Breast epithelium (tissue), 4 donors: ENCODE data around the gene LYPD3. TPM values are rescaled to one million over a fixed set of nuclear protein-coding genes. Genes with fewer than 3 reads are reported as not detected.
"Not testable (repeated sequence)": the region's sequence is repeated elsewhere in the genome, so short reads cannot be mapped to it uniquely, and the experiment has no call there.

ENCODE experiments used
- DNase-seq, 2 donors: peaks; one replicate each; pipeline ENCODE4 v3.0.0-alpha.2; 2019; ENCODE audit warnings: low spot score in 2 of 2
- H3K27ac ChIP-seq, 2 donors: fragments of 200-600 bp; sonication (generic) in 1 of 2; one replicate each; pipeline ENCODE4 v1.5.1; 2016 to 2019; ENCODE audit warnings: mild to moderate bottlenecking in 1 of 2
- H3K27me3 ChIP-seq, 2 donors: fragments of 200-600 bp; sonication (generic) in 1 of 2; one replicate each; pipeline versions ENCODE4 v1.5.1 to v1.6.0; 2017 to 2019; ENCODE audit warnings: control low read depth in 1 of 2, mild to moderate bottlenecking in 1 of 2
- H3K36me3 ChIP-seq: fragments of 200-600 bp; one replicate; pipeline ENCODE4 v1.5.1; 2019
- H3K4me1 ChIP-seq, 2 donors: fragments of 200-600 bp; sonication (generic); one replicate each; pipeline ENCODE4 v1.5.1; 2016 to 2019; ENCODE audit warnings: control low read depth in 1 of 2
- H3K4me3 ChIP-seq, 3 donors: fragments of 200-600 bp; sonication (generic); 1 replicate in 2 of 3; 2 replicates in 1 of 3; pipeline ENCODE4 v1.5.1; 2016 to 2019; ENCODE audit warnings: mild to moderate bottlenecking in 3 of 3, moderate library complexity in 2 of 3
- H3K9me3 ChIP-seq, 2 donors: fragments of 200-600 bp; sonication (generic) in 1 of 2; one replicate each; pipeline ENCODE4 v1.5.1; 2016 to 2019; ENCODE audit warnings: control low read depth in 1 of 2
- CTCF ChIP-seq, 3 donors: fragments of 450-650 bp; IDR thresholded peaks; one replicate each; pipeline ENCODE4 v1.5.1; 2016 to 2017; ENCODE audit warnings: antibody characterized with exemption in 3 of 3, mild to moderate bottlenecking in 3 of 3, moderate library complexity in 3 of 3
- POLR2A ChIP-seq: fragments of 450-650 bp; IDR thresholded peaks from one replicate; pipeline ENCODE4 v1.6.1; 2016; ENCODE audit warnings: antibody characterized with exemption, mild to moderate bottlenecking, moderate library complexity
- POLR2AphosphoS5 ChIP-seq, 3 donors: sonication (generic); formaldehyde crosslinking; IDR thresholded peaks; one replicate each; pipeline ENCODE4 v1.6.1; 2017; ENCODE audit warnings: antibody characterized with exemption in 3 of 3
- intact Hi-C: fragments of 100-400 bp; cut with DNase I; formaldehyde crosslinking; loops from one replicate; pipeline ENCODE4 v1.15.1; 2023; ENCODE audit warnings: low total_unique reads
- total RNA-seq, 3 donors: library from RNA; depleted of rRNA; stranded (reverse); fragments of >200 nt; gene quantifications; one replicate each; pipeline ENCODE4 v1.1.0, GENCODE V29; 2016

Gene LYPD3
- total RNA-seq, 3 donors from 2014 or later = 5.2 to 17.6 TPM; not detected in 1

- H3K27ac ChIP-seq = no peak overlapping the region
- TF ChIP-seq POLR2AphosphoS5 (IDR thresholded peaks at IDR 0.05) (no peak), POLR2A (no peak)
- intact Hi-C loops = no loop called here
Observed at GRCh38 chr19:43441716-43442115, 23.7 kb downstream of the LYPD3 start.

DNA sequence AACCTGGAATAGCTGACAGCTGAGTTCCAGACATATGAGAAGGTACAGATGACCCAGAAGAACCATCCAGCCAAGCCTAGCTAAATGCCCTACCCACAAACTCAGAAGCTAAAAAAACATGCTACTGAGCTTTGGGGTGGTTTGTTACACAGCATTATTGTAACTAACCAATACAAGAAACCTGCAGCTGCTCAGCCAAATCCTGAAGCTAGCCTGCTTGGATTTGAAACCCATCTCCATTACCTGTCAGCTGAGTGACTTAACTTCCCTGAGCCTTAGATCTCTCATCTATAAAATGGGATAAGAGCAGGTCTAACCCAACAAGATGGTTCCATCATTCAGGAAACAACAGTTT lies 25.7 kb downstream of the LYPD3 start:
- Histone ChIP-seq H3K27ac (no peak overlapping the region), H3K4me3 (no peak overlapping the region), H3K27me3 (no peaks in the 10 kb centered on the region), H3K4me1 (peaks cover 0 to 4% of the 10 kb centered on the region in 2 donors), H3K36me3 (no peaks in the 10 kb centered on the region), H3K9me3 (no peaks in the 10 kb centered on the region)
- intact Hi-C loops = no loop called here
- TF ChIP-seq POLR2A = no peak
- TF ChIP-seq POLR2AphosphoS5 (IDR thresholded peaks at IDR 0.05) = no peak
- no peak for TF ChIP-seq CTCF (IDR thresholded peaks at IDR 0.05)
- no peak for DNase-seq

More at GRCh38 chr19:43441716-43442115, 23.7 kb downstream of the LYPD3 start:
- Histone ChIP-seq H3K9me3 (no peaks in the 10 kb centered on the region), H3K4me1 (peaks cover 0 to 4% of the 10 kb centered on the region in 2 donors), H3K27me3 (no peaks in the 10 kb centered on the region), H3K36me3 (no peaks in the 10 kb centered on the region), H3K4me3 (no peak overlapping the region)
- no peak for DNase-seq

- H3K36me3 ChIP-seq = no peaks in the 10 kb centered on the region
- H3K4me3 ChIP-seq = no peak overlapping the region
- intact Hi-C loops = no loop called here
- H3K27me3 ChIP-seq = no peaks in the 10 kb centered on the region
- no peak for DNase-seq
- peak overlapping the region in 1 of 2 donors; percentile 0 for H3K27ac ChIP-seq
- H3K9me3 ChIP-seq = no peaks in the 10 kb centered on the region
- TF ChIP-seq POLR2AphosphoS5 (IDR thresholded peaks at IDR 0.05) (no peak), CTCF (IDR thresholded peaks at IDR 0.05) (no peak)
- peaks cover 0 to 4% of the 10 kb centered on the region in 2 donors for H3K4me1 ChIP-seq
Observed at GRCh38 chr19:43439032-43439708, 26.2 kb downstream of the LYPD3 start.

DNA sequence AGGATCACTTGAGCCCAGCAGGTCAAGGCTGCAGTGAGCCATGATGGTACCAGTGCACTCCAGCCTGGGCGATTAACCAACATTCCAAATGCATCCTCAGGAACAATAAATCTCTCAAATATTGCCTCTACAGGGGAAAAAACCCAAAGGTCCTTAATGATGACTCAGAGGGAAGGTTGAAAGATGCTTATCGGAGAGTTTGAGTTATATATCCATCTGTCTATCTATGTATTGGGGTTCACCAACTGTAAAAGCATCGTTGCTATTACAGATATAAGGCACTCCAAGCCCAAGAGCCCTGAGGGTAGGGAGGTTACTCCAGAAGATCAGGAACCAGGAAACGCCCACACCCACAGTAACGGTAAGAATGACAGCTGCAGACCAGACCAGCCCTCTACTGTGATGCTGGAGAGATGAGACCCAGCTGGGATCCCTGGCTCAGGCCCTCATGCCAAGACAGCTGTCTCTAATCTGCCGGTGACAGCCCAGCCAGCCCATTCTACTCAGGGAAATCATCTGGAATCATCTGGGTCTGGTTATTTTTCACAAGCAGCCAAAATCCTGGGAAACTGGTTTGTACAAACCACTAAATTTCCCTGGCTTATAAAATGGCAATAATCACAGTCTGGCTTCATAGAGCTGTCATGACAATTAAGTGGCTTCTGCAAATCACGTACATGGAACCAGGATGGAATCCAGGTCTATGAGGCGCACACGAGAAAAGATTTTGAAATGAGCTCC lies 26.9 kb downstream of the LYPD3 start:
- TF ChIP-seq CTCF (IDR thresholded peaks at IDR 0.05) (no peak), POLR2AphosphoS5 (IDR thresholded peaks at IDR 0.05) (no peak), POLR2A (no peak)
- Histone ChIP-seq H3K4me1 (peaks cover 0 to 4% of the 10 kb centered on the region in 2 donors), H3K27me3 (no peaks in the 10 kb centered on the region), H3K36me3 (no peaks in the 10 kb centered on the region), H3K4me3 (no peak overlapping the region), H3K9me3 (no peaks in the 10 kb centered on the region), H3K27ac (peak overlapping the region in 1 of 2 donors; percentile 0)
- DNase-seq = no peak
- intact Hi-C loops = no loop called here

DNA sequence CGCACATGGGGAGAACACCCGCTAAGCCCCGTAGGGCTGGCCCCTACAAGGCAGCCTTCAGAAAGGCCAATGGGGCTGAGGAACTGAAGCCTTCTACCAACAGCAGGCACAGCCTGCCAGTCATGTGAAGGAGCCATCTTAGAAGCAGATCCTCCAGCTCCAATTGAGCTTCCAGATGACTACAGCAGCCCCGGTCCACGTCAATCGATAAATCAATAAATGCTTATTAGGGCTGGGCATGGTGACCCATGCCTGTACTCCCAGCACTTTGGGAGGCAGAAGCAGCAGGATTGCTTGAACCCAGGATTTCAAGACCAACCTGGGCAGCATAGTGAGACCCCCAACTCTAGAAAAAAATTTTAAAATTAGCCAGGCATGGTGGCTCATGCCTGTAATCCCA lies 27.7 kb downstream of the LYPD3 start:
- DNase-seq = no peak
- Histone ChIP-seq H3K27ac (no peak overlapping the region), H3K4me1 (peaks cover 0 to 4% of the 10 kb centered on the region in 2 donors), H3K4me3 (no peak overlapping the region), H3K27me3 (no peaks in the 10 kb centered on the region), H3K9me3 (no peaks in the 10 kb centered on the region), H3K36me3 (no peaks in the 10 kb centered on the region)
- intact Hi-C loops = no loop called here
- TF ChIP-seq CTCF (IDR thresholded peaks at IDR 0.05) = no peak
- TF ChIP-seq POLR2A = no peak
- no peak for TF ChIP-seq POLR2AphosphoS5 (IDR thresholded peaks at IDR 0.05)

GRCh38 chr19:43437284-43437683 lies 28.1 kb downstream of the LYPD3 start:
- H3K4me3 ChIP-seq, H3K27me3 ChIP-seq, intact Hi-C loops, H3K36me3 ChIP-seq, DNase-seq, H3K27ac ChIP-seq, H3K9me3 ChIP-seq, H3K4me1 ChIP-seq: not testable (repeated sequence)
